ENCODE data around the gene OARD1.

- no peak for TF ChIP-seq PATZ1 (CRISPR knock-in tag; IDR thresholded peaks at IDR 0.05; ENCODE audit: borderline replicate concordance)
- TF ChIP-seq ZFP3 (CRISPR knock-in tag; IDR thresholded peaks at IDR 0.05), result no peak
- no peak for TF ChIP-seq RARB (CRISPR knock-in tag; IDR thresholded peaks at IDR 0.05)
- no peak for TF ChIP-seq ARNTL (CRISPR knock-in tag; IDR thresholded peaks at IDR 0.05; ENCODE audit: borderline replicate concordance, low read depth)
- TF ChIP-seq BACH2 (CRISPR knock-in tag; IDR thresholded peaks at IDR 0.05; ENCODE audit: borderline replicate concordance), result no peak
- no peak for TF ChIP-seq SNAI2 (CRISPR knock-in tag; IDR thresholded peaks at IDR 0.05)
- TF ChIP-seq TSHZ2 (CRISPR knock-in tag; IDR thresholded peaks at IDR 0.05), result no peak
- no peak for TF ChIP-seq POU6F1 (CRISPR knock-in tag; IDR thresholded peaks at IDR 0.05; ENCODE audit: borderline replicate concordance, low read depth)
Observed at GRCh38 chr6:41088451-41088850, 16.3 kb upstream of the OARD1 start.

All from SK-N-SH treated with all-trans-retinoic acid at 6 μM for 48 hours (cell line).